K562 (cell line): Measurements from ENCODE around the gene RGS6. TPM values are rescaled to one million over a fixed set of nuclear protein-coding genes. Genes with fewer than 3 reads are reported as not detected.

Source experiments
- ATAC-seq: fragments of 200-7000 bp; cut with Tn5 transposase; 3 replicates; pipeline ENCODE4 v1.9.1; 2020; ENCODE audit warnings: moderate library complexity
- BruUV-seq: library from RNA; stranded (reverse); fragments of 400-500 nt; replicated peaks from 2 replicates; lab custom pipeline; 2021; lab: Mats Ljungman, UMichigan
- CTCF ChIA-PET: fragments of 300-600 bp; formaldehyde crosslinking; extraction: SDS; loops from one replicate; lab custom pipeline; 2021; ENCODE audit warnings: low intra/inter-chr PET ratio; lab: Yijun Ruan, JAX
- POLR2A ChIA-PET: fragments of 300-600, 350-650 bp; sonication (Branson Sonifier 250); formaldehyde crosslinking; extraction: SDS; loops from one replicate; lab custom pipeline; 2021; ENCODE audit warnings: antibody characterized with exemption, inconsistent platforms; lab: Yijun Ruan, JAX
- DNase-seq, 4 experiments: peaks; one replicate each; pipeline versions ENCODE4 v3.0.0 to v3.0.0-alpha.2; 2011 to 2018; ENCODE audit warnings: low spot score in 3 of 4, mixed read lengths in 3 of 4; ENCODE audit errors: extremely low read depth in 1 of 4
- FAIRE-seq: peaks from 2 replicates; lab custom pipeline; 2011; peaks lifted over from hg19 to GRCh38; lab: Jason Lieb, UNC
- H2AFZ ChIP-seq: 2 replicates; pipeline ENCODE4 v1.6.0; 2011; ENCODE audit warnings: low read depth, low read length, control low read depth, inconsistent platforms
- H3K27ac ChIP-seq: fragments of 200-600 bp; 3 replicates; pipeline ENCODE4 v1.8.0; 2011; ENCODE audit warnings: low read depth, mild to moderate bottlenecking, control low read depth, inconsistent platforms, low read length, moderate library complexity, mixed read lengths; ENCODE audit errors: extremely low read depth
- H3K27me3 ChIP-seq, 2 experiments: fragments of 300-600 bp in 1 of 2; 2 replicates in 1 of 2; 3 replicates in 1 of 2; pipeline versions ENCODE4 v1.6.0 to v1.8.0; 2011; ENCODE audit warnings: inconsistent platforms in 2 of 2, low read length in 2 of 2, mild to moderate bottlenecking in 1 of 2, mixed read lengths in 1 of 2, moderate library complexity in 1 of 2; ENCODE audit not compliant: control insufficient read depth in 2 of 2, insufficient read depth in 2 of 2
- H3K36me3 ChIP-seq: fragments of 300-600 bp; 3 replicates; pipeline ENCODE4 v1.8.0; 2011; ENCODE audit warnings: mild to moderate bottlenecking, low read length, inconsistent platforms; ENCODE audit not compliant: control insufficient read depth, insufficient read depth
- H3K4me1 ChIP-seq, 2 experiments: fragments of 200-600 bp in 1 of 2; replicated peaks in 1 of 2; 2 replicates in 1 of 2; 3 replicates in 1 of 2; pipeline versions ENCODE4 v1.5.1 to v1.8.0; 2011; ENCODE audit warnings: inconsistent platforms in 2 of 2, low read length in 2 of 2, mild to moderate bottlenecking in 1 of 2, mixed read lengths in 1 of 2, moderate library complexity in 1 of 2; ENCODE audit not compliant: control insufficient read depth in 2 of 2, insufficient read depth in 2 of 2
- H3K4me2 ChIP-seq: 2 replicates; pipeline ENCODE4 v1.6.1; 2011; ENCODE audit warnings: low read length, control low read depth, inconsistent platforms, mixed read lengths; ENCODE audit not compliant: insufficient read depth
- H3K4me3 ChIP-seq: fragments of 200-600 bp; sonication (generic), shearing (Covaris generic); 2 replicates; pipeline ENCODE4 v1.5.1; 2016; ENCODE audit warnings: control low read depth, inconsistent platforms
- H3K79me2 ChIP-seq: fragments of 200-600 bp; 3 replicates; pipeline ENCODE4 v1.8.0; 2011; ENCODE audit warnings: low read length, inconsistent platforms; ENCODE audit not compliant: control insufficient read depth, insufficient read depth
- H3K9ac ChIP-seq, 2 experiments: 2 replicates each; pipeline versions ENCODE4 v1.6.0 to v1.6.1; 2011; ENCODE audit warnings: low read depth in 2 of 2, low read length in 2 of 2, control low read depth in 1 of 2, inconsistent platforms in 1 of 2, mild to moderate bottlenecking in 1 of 2, mixed read lengths in 1 of 2; ENCODE audit not compliant: insufficient read depth in 1 of 2
- H3K9me1 ChIP-seq: one replicate; pipeline ENCODE4 v1.6.0; 2011; ENCODE audit warnings: inconsistent platforms, mild to moderate bottlenecking, low read length, moderate library complexity; ENCODE audit not compliant: control insufficient read depth, insufficient read depth
- H3K9me3 ChIP-seq: replicated peaks from 2 replicates; pipeline ENCODE4 v1.5.1; 2011; ENCODE audit warnings: low read depth, low read length, inconsistent platforms; ENCODE audit not compliant: control insufficient read depth, insufficient read depth
- H4K20me1 ChIP-seq: replicated peaks from 2 replicates; pipeline ENCODE4 v1.6.1; 2011; ENCODE audit warnings: low read length, inconsistent platforms, mixed read lengths; ENCODE audit not compliant: control insufficient read depth, insufficient read depth
- PHB2 ChIP-seq: fragments of 450-650 bp; IDR thresholded peaks from 2 replicates; pipeline ENCODE4 v1.6.1; 2017; ENCODE audit warnings: low read depth
- RERE ChIP-seq: sonication (generic); formaldehyde crosslinking; IDR thresholded peaks from 2 replicates; pipeline ENCODE4 v1.8.0; 2023; ENCODE audit warnings: missing genetic modification reagents, mild to moderate bottlenecking, borderline replicate concordance
- SIX5 ChIP-seq, 2 experiments: IDR thresholded peaks; 2 replicates each; pipeline ENCODE4 v1.6.1; 2011; ENCODE audit warnings: low read length in 2 of 2, borderline replicate concordance in 1 of 2, low read depth in 1 of 2, mild to moderate bottlenecking in 1 of 2, moderate library complexity in 1 of 2; ENCODE audit not compliant: insufficient read depth in 1 of 2
- WGBS: fragments of 100-300 bp; shearing (Covaris generic); methylation state at CpG from one replicate; pipeline ENCODE4 v1.1.6; 2016; ENCODE audit warnings: low coverage, mixed read lengths; ENCODE audit not compliant: insufficient coverage; ENCODE audit errors: missing lambda C conversion rate; 5-methylcytosine and 5-hydroxymethylcytosine counted together
- in situ Hi-C: fragments of 300-500 bp; cut with MboI; formaldehyde crosslinking; loops from 4 replicates; pipeline ENCODE4 v1.15.0; 2018; ENCODE audit warnings: inconsistent platforms, mixed read lengths
- intact Hi-C: fragments of 100-400 bp; cut with micrococcal nuclease; formaldehyde crosslinking; loops from 2 replicates; pipeline ENCODE4 v1.14.2; 2022
- polyA plus RNA-seq, 8 experiments: library from polyadenylated mRNA; depleted of rRNA in 4 of 8; stranded (reverse) in 5 of 8; unstranded in 3 of 8; fragments of >200 nt; fragmentation: Nextera tagmentation in 2 of 8; fragmentation: Illumina TruSeq in 1 of 8; extraction: Ambion mirVana in 2 of 8; extraction: Trizol in 1 of 8; gene quantifications; 2 replicates each; pipeline versions ENCODE4 v1.2.1 to v1.2.3, GENCODE V29; 2011 to 2014; ENCODE audit warnings: inconsistent platforms in 1 of 8, missing spikeins in 1 of 8
- total RNA-seq, 7 experiments: library from RNA; depleted of rRNA in 6 of 7; stranded (reverse); fragments of >200 nt in 6 of 7; fragmentation: Illumina TruSeq in 2 of 7; extraction: Trizol in 2 of 7; gene quantifications; 2 replicates each; pipeline versions ENCODE4 v1.2.1 to v1.2.3, GENCODE V29; 2011 to 2021; ENCODE audit warnings: low replicate concordance in 1 of 7

Gene RGS6
- total and polyA plus RNA-seq, 9 of the 15 experiments (the other 6 are each of a cell fraction or from before 2014, with no cell fraction given): not detected

- Histone ChIP-seq H3K27ac (no peak overlapping the region), H3K4me2 (no peak overlapping the region), H3K4me3 (no peak overlapping the region), H3K79me2 (no peaks in the 10 kb centered on the region), H3K9ac (no peak overlapping the region), H3K9me1 (no peaks in the 10 kb centered on the region), H2AFZ (no peak overlapping the region), H3K9me3 (no peaks in the 10 kb centered on the region), H3K27me3 (no peaks in the 10 kb centered on the region), H3K4me1 (no peaks in the 10 kb centered on the region), H4K20me1 (no peaks in the 10 kb centered on the region), H3K36me3 (no peaks in the 10 kb centered on the region)
- ChIA-PET POLR2A (no interaction called here), CTCF (no interaction called here)
- no peak for FAIRE-seq
- DNase-seq: no peak
- intact Hi-C loops (no loop called here), in situ Hi-C loops (no loop called here)
- WGBS: 3% methylated on average over 7 of the region's 7 CpGs
- TF ChIP-seq PHB2 (no peak), SIX5 (IDR thresholded peaks at IDR 0.05; ENCODE audit: borderline replicate concordance in 1 of 2, insufficient read depth in 1 of 2, low read depth in 1 of 2, low read length in 2 of 2) (no peak), RERE (CRISPR knock-in tag) (no peak)
- ATAC-seq: no peak
- no TSS peak for BruUV-seq
Measured at GRCh38 chr14:72111911-72112310, 179.7 kb downstream of the RGS6 start.
